Loucy (cell line): ENCODE measurements around the gene PRPF40B.

Experiments used
- H2AFZ ChIP-seq: fragments of 200-600 bp; sonication (generic); 2 replicates; pipeline ENCODE4 v1.6.0; 2016; ENCODE audit warnings: antibody characterized with exemption, mild to moderate bottlenecking, low read length, moderate library complexity
- H3F3A ChIP-seq: fragments of 200-600 bp; 2 replicates; pipeline ENCODE4 v1.6.0; 2016; ENCODE audit warnings: antibody characterized with exemption, low read depth, mild to moderate bottlenecking
- H3K27me3 ChIP-seq: fragments of 200-600 bp; sonication (generic); 2 replicates; pipeline ENCODE4 v1.6.1; 2014; ENCODE audit warnings: low read length, mild to moderate bottlenecking; ENCODE audit not compliant: insufficient read depth, poor library complexity, severe bottlenecking
- H3K36me3 ChIP-seq: fragments of 200-600 bp; sonication (generic); 2 replicates; pipeline ENCODE4 v1.6.1; 2016; ENCODE audit warnings: low read length; ENCODE audit not compliant: insufficient read depth
- H3K4me1 ChIP-seq: fragments of 200-600 bp; sonication (generic); 2 replicates; pipeline ENCODE4 v1.5.1; 2014; ENCODE audit warnings: low read length, mild to moderate bottlenecking; ENCODE audit not compliant: insufficient read depth, poor library complexity, severe bottlenecking
- H3K4me2 ChIP-seq: fragments of 200-600 bp; sonication (generic); 2 replicates; pipeline ENCODE4 v1.6.0; 2014; ENCODE audit warnings: antibody characterized with exemption, low read length, low read depth, mild to moderate bottlenecking; ENCODE audit not compliant: poor library complexity, severe bottlenecking
- H3K4me3 ChIP-seq: fragments of 200-600 bp; sonication (generic); 2 replicates; pipeline ENCODE4 v1.5.1; 2014; ENCODE audit warnings: low read length, mild to moderate bottlenecking, mixed read lengths; ENCODE audit not compliant: poor library complexity, severe bottlenecking
- H3K79me2 ChIP-seq: fragments of 200-600 bp; sonication (generic); 2 replicates; pipeline ENCODE4 v1.6.1; 2014; ENCODE audit warnings: low read length; ENCODE audit not compliant: insufficient read depth
- H3K9ac ChIP-seq: fragments of 200-600 bp; sonication (generic); 2 replicates; pipeline ENCODE4 v1.6.0; 2014; ENCODE audit warnings: mild to moderate bottlenecking, low read depth, low read length, moderate library complexity; ENCODE audit not compliant: poor library complexity, severe bottlenecking
- H3K9me2 ChIP-seq: fragments of 200-600 bp; sonication (generic); replicated peaks from 2 replicates; pipeline ENCODE4 v1.6.1; 2016; ENCODE audit warnings: low read depth, low read length, mixed read lengths
- H3K9me3 ChIP-seq: fragments of 200-600 bp; sonication (generic); 2 replicates; pipeline ENCODE4 v1.6.1; 2014; ENCODE audit warnings: mild to moderate bottlenecking, antibody characterized with exemption, low read length, low read depth; ENCODE audit not compliant: insufficient read depth
- H4K20me1 ChIP-seq: fragments of 200-600 bp; sonication (generic); 2 replicates; pipeline ENCODE4 v1.6.0; 2014; ENCODE audit warnings: antibody characterized with exemption, low read length, mild to moderate bottlenecking; ENCODE audit not compliant: insufficient read depth, poor library complexity, severe bottlenecking
- CTCF ChIP-seq: fragments of 200-600 bp; sonication (generic); conservative IDR thresholded peaks from 2 replicates; pipeline ENCODE4 v1.5.1; 2014; ENCODE audit warnings: mild to moderate bottlenecking, antibody characterized with exemption, low read length
- EZH2phosphoT487 ChIP-seq: fragments of 200-600 bp; IDR thresholded peaks from 2 replicates; pipeline ENCODE4 v1.6.1; 2018; ENCODE audit warnings: antibody characterized with exemption, mild to moderate bottlenecking, moderate library complexity, borderline replicate concordance

The PRPF40B gene

GRCh38 chr12:49649445-49649844 lies 26.1 kb downstream of the PRPF40B start:
- H3K36me3 ChIP-seq, result peaks cover 79% of the 10 kb centered on the region; the same call in 1 of the 2 replicates
- H3K9me3 ChIP-seq, result no peaks in the 10 kb centered on the region
- H2AFZ ChIP-seq, result no peak overlapping the region
- H3K4me1 ChIP-seq, result peaks cover 35% of the 10 kb centered on the region
- H3K4me3 ChIP-seq, result no peak overlapping the region
- no peaks in the 10 kb centered on the region for H3K79me2 ChIP-seq
- no peaks in the 10 kb centered on the region for H3K27me3 ChIP-seq
- TF ChIP-seq EZH2phosphoT487, result no peak
- H3K4me2 ChIP-seq, result no peak overlapping the region
- H4K20me1 ChIP-seq, result no peaks in the 10 kb centered on the region
- no peak overlapping the region for H3K9ac ChIP-seq
- H3K9me2 ChIP-seq, result no peaks in the 10 kb centered on the region
- no peaks in the 10 kb centered on the region for H3F3A ChIP-seq

- Histone ChIP-seq H4K20me1 (no peaks in the 10 kb centered on the region), H3K9me3 (no peaks in the 10 kb centered on the region), H3K4me1 (peaks cover 32% of the 10 kb centered on the region)
Observed at GRCh38 chr12:49649892-49650291, 26.5 kb downstream of the PRPF40B start.

GRCh38 chr12:49651855-49652254 lies 28.5 kb downstream of the PRPF40B start:
- no peaks in the 10 kb centered on the region for H4K20me1 ChIP-seq
- no peaks in the 10 kb centered on the region for H3K27me3 ChIP-seq
- peaks cover 79% of the 10 kb centered on the region; the same call in 1 of the 2 replicates for H3K36me3 ChIP-seq
- no peaks in the 10 kb centered on the region for H3K79me2 ChIP-seq
- no peaks in the 10 kb centered on the region for H3F3A ChIP-seq
- TF ChIP-seq CTCF (no peak), EZH2phosphoT487 (no peak)
- no peaks in the 10 kb centered on the region for H3K9me3 ChIP-seq
- no peak overlapping the region for H3K9ac ChIP-seq
- no peak overlapping the region for H2AFZ ChIP-seq
- H3K4me2 ChIP-seq, result no peak overlapping the region
- no peaks in the 10 kb centered on the region for H3K9me2 ChIP-seq
- no peak overlapping the region for H3K4me3 ChIP-seq
- peaks cover 30% of the 10 kb centered on the region for H3K4me1 ChIP-seq

More at GRCh38 chr12:49649892-49650291, 26.5 kb downstream of the PRPF40B start:
- Histone ChIP-seq H3F3A (no peaks in the 10 kb centered on the region), H3K9ac (no peak overlapping the region), H3K27me3 (no peaks in the 10 kb centered on the region), H3K9me2 (no peaks in the 10 kb centered on the region), H2AFZ (no peak overlapping the region), H3K36me3 (peaks cover 84% of the 10 kb centered on the region; the same call in 1 of the 2 replicates), H3K79me2 (no peaks in the 10 kb centered on the region), H3K4me2 (no peak overlapping the region), H3K4me3 (no peak overlapping the region)
- TF ChIP-seq CTCF, result no peak
- TF ChIP-seq EZH2phosphoT487, result no peak

- H3F3A ChIP-seq, result no peaks in the 10 kb centered on the region
- no peaks in the 10 kb centered on the region for H3K9me3 ChIP-seq
- H2AFZ ChIP-seq, result no peak overlapping the region
- no peaks in the 10 kb centered on the region for H4K20me1 ChIP-seq
- H3K27me3 ChIP-seq, result no peaks in the 10 kb centered on the region
- no peaks in the 10 kb centered on the region for H3K9me2 ChIP-seq
- H3K4me1 ChIP-seq, result peaks cover 20% of the 10 kb centered on the region
- H3K4me3 ChIP-seq, result no peak overlapping the region
- H3K36me3 ChIP-seq, result peaks cover 85% of the 10 kb centered on the region; the same call in 1 of the 2 replicates
- TF ChIP-seq EZH2phosphoT487 (no peak), CTCF (no peak)
- H3K9ac ChIP-seq, result no peak overlapping the region
- no peak overlapping the region for H3K4me2 ChIP-seq
- no peaks in the 10 kb centered on the region for H3K79me2 ChIP-seq
Observed at GRCh38 chr12:49652921-49653520, 29.7 kb downstream of the PRPF40B start.
